Measurements from ENCODE around the gene TNNI3. TPM values are rescaled to one million over a fixed set of nuclear protein-coding genes. Genes with fewer than 3 reads are reported as not detected.
A peak's percentile ranks its signal among the peaks of the same experiment; 100 is the strongest.

TNNI3 gene
- total RNA-seq, 1 experiment from 2014 or later: 15.0 TPM

GRCh38 chr19:55153652-55154264 is 3.8 kb downstream of the TNNI3 start:
- Mint-ChIP-seq H3K27ac (no peak overlapping the region), H3K4me1 (peaks cover 28% of the 10 kb centered on the region), H3K36me3 (peaks cover 27% of the 10 kb centered on the region), H3K27me3 (ENCODE audit: low read depth) (peaks cover 62% of the 10 kb centered on the region), H3K9me3 (peaks cover 18% of the 10 kb centered on the region), H3K4me3 (no peak overlapping the region)
- ATAC-seq (no peak), DNase-seq (ENCODE audit: low spot score) (no peak)
- TF ChIP-seq E2F5 (CRISPR knock-in tag; IDR thresholded peaks at IDR 0.05) (no peak), ETV6 (CRISPR knock-in tag; IDR thresholded peaks at IDR 0.05) (no peak), SMAD4 (CRISPR knock-in tag; IDR thresholded peaks at IDR 0.05) (no peak), FOXK1 (CRISPR knock-in tag; IDR thresholded peaks at IDR 0.05) (no peak)
- POLR2A ChIA-PET: no interaction called here
- CTCF ChIA-PET: interaction anchor here (1.1 to 1.2 kb wide), 2 partner anchors 8 to 13 kb away, joined by 3 to 4 read pairs; no protein-coding TSS in a partner anchor

GRCh38 chr19:55152017-55152416 is 5.5 kb downstream of the TNNI3 start:
- DNase-seq (ENCODE audit: low spot score) (no peak), ATAC-seq (no peak)
- TF ChIP-seq FOXK1 (CRISPR knock-in tag; IDR thresholded peaks at IDR 0.05) (no peak), E2F4 (CRISPR knock-in tag; IDR thresholded peaks at IDR 0.05; ENCODE audit: borderline replicate concordance, low read depth) (no peak), KAT7 (CRISPR knock-in tag; IDR thresholded peaks at IDR 0.05; ENCODE audit: borderline replicate concordance) (no peak), HMGA2 (CRISPR knock-in tag; IDR thresholded peaks at IDR 0.05) (no peak)
- POLR2A ChIA-PET: no interaction called here
- peaks cover 18% of the 10 kb centered on the region for H3K9me3 Mint-ChIP-seq
- CTCF ChIA-PET: interaction anchor here (0.9 to 1.0 kb wide), 2 partner anchors 8 to 14 kb away, joined by 4 to 6 read pairs; partner anchors contain the start of gene DNAAF3
- peaks cover 27% of the 10 kb centered on the region for H3K36me3 Mint-ChIP-seq
- no peak overlapping the region for H3K27ac Mint-ChIP-seq
- peaks cover 54% of the 10 kb centered on the region for H3K27me3 Mint-ChIP-seq (ENCODE audit: low read depth)
- H3K4me1 Mint-ChIP-seq: peaks cover 31% of the 10 kb centered on the region
- H3K4me3 Mint-ChIP-seq: no peak overlapping the region

- CTCF ChIA-PET: interaction anchor here (0.6 to 1.6 kb wide), 8 partner anchors 9 to 318 kb away, joined by 3 to 17 read pairs (median 6); partner anchors contain the start of gene DNAAF3
- H3K27ac Mint-ChIP-seq: peak within 1 kb of the TSS; percentile 84
- ATAC-seq: peak; percentile 25
Observed at GRCh38 chr19:55149078-55150003, 8.2 kb downstream of the TNNI3 start, which contains the start of gene TNNT1. TSS of gene TNNT1 (minus strand) at chr19:55149206. CDS start at chr19:55147157, 2,049 bp downstream.

GRCh38 chr19:55147545-55148251 is 9.8 kb downstream of the TNNI3 start:
- CTCF ChIA-PET: interaction anchor here (1.0 to 3.2 kb wide), 10 partner anchors 9 to 320 kb away, joined by 3 to 108 read pairs (median 10); partner anchors contain the start of genes DNAAF3, HSPBP1, KMT5C and SYT5
- ATAC-seq (no peak), DNase-seq (ENCODE audit: low spot score) (peak; percentile 46)
- Mint-ChIP-seq H3K4me3 (peak overlapping the region; percentile 18; the same call in 1 of the 2 replicates), H3K9me3 (peaks cover 7% of the 10 kb centered on the region), H3K4me1 (peaks cover 36% of the 10 kb centered on the region), H3K27ac (no peak overlapping the region), H3K27me3 (ENCODE audit: low read depth) (peaks cover 34% of the 10 kb centered on the region), H3K36me3 (peaks cover 16% of the 10 kb centered on the region)
- POLR2A ChIA-PET: interaction anchor here (0.6 to 2.5 kb wide), 3 partner anchors 8 to 16 kb away, joined by 3 to 11 read pairs (median 10); no protein-coding TSS in a partner anchor
- TF ChIP-seq ZNF219 (CRISPR knock-in tag; IDR thresholded peaks at IDR 0.05; ENCODE audit: borderline replicate concordance): no peak
- no peak for TF ChIP-seq USF1 (CRISPR knock-in tag; IDR thresholded peaks at IDR 0.05)
- no peak for TF ChIP-seq ZNF532 (CRISPR knock-in tag; IDR thresholded peaks at IDR 0.05; ENCODE audit: borderline replicate concordance)
- TF ChIP-seq CREB1 (CRISPR knock-in tag; IDR thresholded peaks at IDR 0.05): no peak
- no peak for TF ChIP-seq ZMAT4 (CRISPR knock-in tag; IDR thresholded peaks at IDR 0.05)

More at GRCh38 chr19:55149078-55150003, 8.2 kb downstream of the TNNI3 start, which contains the start of gene TNNT1:
- Mint-ChIP-seq H3K9me3 (peaks cover 17% of the 10 kb centered on the region), H3K4me3 (peak within 1 kb of the TSS; percentile 70), H3K36me3 (peaks cover 28% of the 10 kb centered on the region), H3K4me1 (peaks cover 38% of the 10 kb centered on the region), H3K27me3 (ENCODE audit: low read depth) (peaks cover 38% of the 10 kb centered on the region)
- no peak for TF ChIP-seq E2F4 (CRISPR knock-in tag; IDR thresholded peaks at IDR 0.05; ENCODE audit: borderline replicate concordance, low read depth)
- TF ChIP-seq IRF2 (CRISPR knock-in tag; IDR thresholded peaks at IDR 0.05; ENCODE audit: borderline replicate concordance, low read depth): no peak
- POLR2A ChIA-PET: interaction anchor here (1.0 kb wide), 1 partner anchor 11 kb away, joined by 4 read pairs; no protein-coding TSS in a partner anchor
- DNase-seq (ENCODE audit: low spot score): peak; percentile 67

Measured in WTC11 (cell line).